Activated CD4-positive, alpha-beta T cell treated with anti-CD3 and anti-CD28 coated beads, Interleukin-2, amount 50 U/mL, for 24 hours (primary cell): ENCODE data around the gene KCNG2.

Experiments
- DNase-seq, 2 donors: peaks; one replicate each; pipeline ENCODE4 v3.0.0-alpha.2; 2020; ENCODE audit warnings: low read depth in 1 of 2, low spot score in 1 of 2

Gene KCNG2

GRCh38 chr18:79766308-79766707 lies 31.4 kb upstream of the KCNG2 start:
- DNase-seq = no peak

GRCh38 chr18:79768745-79769144 lies 29.0 kb upstream of the KCNG2 start:
- DNase-seq = no peak

- no peak for DNase-seq
Measured at GRCh38 chr18:79769698-79770500, 27.8 kb upstream of the KCNG2 start.

- DNase-seq = no peak
Measured at GRCh38 chr18:79770501-79770815, 27.3 kb upstream of the KCNG2 start.

GRCh38 chr18:79770826-79771225 lies 26.9 kb upstream of the KCNG2 start:
- DNase-seq = no peak

- DNase-seq = no peak
Measured at GRCh38 chr18:79771446-79772107, 26.2 kb upstream of the KCNG2 start.

- DNase-seq = no peak
Measured at GRCh38 chr18:79772108-79772864, 25.5 kb upstream of the KCNG2 start.

- no peak for DNase-seq
Measured at GRCh38 chr18:79772865-79773696, 24.7 kb upstream of the KCNG2 start.

- no peak for DNase-seq
Measured at GRCh38 chr18:79774111-79774510, 23.6 kb upstream of the KCNG2 start.

GRCh38 chr18:79775441-79776221 lies 22.1 kb upstream of the KCNG2 start:
- DNase-seq = no peak

GRCh38 chr18:79776674-79777073 lies 21.1 kb upstream of the KCNG2 start:
- DNase-seq = no peak

GRCh38 chr18:79778291-79778791 lies 19.4 kb upstream of the KCNG2 start:
- no peak for DNase-seq

GRCh38 chr18:79779021-79779699 lies 18.6 kb upstream of the KCNG2 start:
- DNase-seq = no peak

- no peak for DNase-seq
Measured at GRCh38 chr18:79779700-79780190, 18.0 kb upstream of the KCNG2 start.

- no peak for DNase-seq
Measured at GRCh38 chr18:79780547-79780946, 17.2 kb upstream of the KCNG2 start.

GRCh38 chr18:79781331-79781941 lies 16.3 kb upstream of the KCNG2 start:
- DNase-seq = no peak

GRCh38 chr18:79782566-79783308 lies 15.0 kb upstream of the KCNG2 start:
- no peak for DNase-seq
